ENCODE results near the gene CDH26.
A peak's percentile ranks its signal among the peaks of the same experiment; 100 is the strongest.
"Not testable (repeated sequence)": the region's sequence is repeated elsewhere in the genome, so short reads cannot be mapped to it uniquely, and the experiment has no call there.

CDH26 gene

GRCh38 chr20:59942245-59942644, 16.0 kb upstream of the CDH26 start:
- DNase-seq = no peak

- DNase-seq = no peak
Measured at GRCh38 chr20:59944726-59945125, 13.5 kb upstream of the CDH26 start.

GRCh38 chr20:59945175-59945574, 13.0 kb upstream of the CDH26 start:
- no peak for DNase-seq

- no peak for DNase-seq
Measured at GRCh38 chr20:59945731-59946130, 12.5 kb upstream of the CDH26 start.

GRCh38 chr20:59947376-59947775, 10.8 kb upstream of the CDH26 start:
- DNase-seq = no peak

GRCh38 chr20:59948212-59948611, 10.0 kb upstream of the CDH26 start:
- no peak for DNase-seq

GRCh38 chr20:59948828-59949720, 9.1 kb upstream of the CDH26 start:
- peak; percentile 61 for DNase-seq

- DNase-seq = no peak
Measured at GRCh38 chr20:59949911-59950310, 8.3 kb upstream of the CDH26 start.

- DNase-seq = no peak
Measured at GRCh38 chr20:59954718-59955117, 3.5 kb upstream of the CDH26 start.

- DNase-seq = peak; percentile 45
Measured at GRCh38 chr20:59955131-59955796, 3.0 kb upstream of the CDH26 start.

GRCh38 chr20:59957568-59957967, 655 bp upstream of the CDH26 start:
- not testable (repeated sequence) for DNase-seq

- peak; percentile 19 for DNase-seq
Measured at GRCh38 chr20:59958626-59959025, 403 bp downstream of the CDH26 start.

- no peak for DNase-seq
Measured at GRCh38 chr20:59961423-59961822, 3.2 kb downstream of the CDH26 start.

GRCh38 chr20:59962155-59962554, 3.9 kb downstream of the CDH26 start:
- DNase-seq = no peak

GRCh38 chr20:59966428-59966827, 8.2 kb downstream of the CDH26 start:
- DNase-seq = no peak

GRCh38 chr20:59971428-59971827, 13.2 kb downstream of the CDH26 start:
- DNase-seq = no peak

- DNase-seq = no peak
Measured at GRCh38 chr20:59972037-59972801, 14.0 kb downstream of the CDH26 start.

- no peak for DNase-seq
Measured at GRCh38 chr20:59976156-59976782, 18.0 kb downstream of the CDH26 start.

- DNase-seq = no peak
Measured at GRCh38 chr20:59977086-59977485, 18.9 kb downstream of the CDH26 start.

- no peak for DNase-seq
Measured at GRCh38 chr20:59983076-59983475, 24.9 kb downstream of the CDH26 start.

GRCh38 chr20:59984541-59984940, 26.3 kb downstream of the CDH26 start:
- no peak for DNase-seq

GRCh38 chr20:59985164-59985563, 26.9 kb downstream of the CDH26 start:
- no peak for DNase-seq

- DNase-seq = peak; percentile 17
Measured at GRCh38 chr20:59985864-59986263, 27.6 kb downstream of the CDH26 start.

Measured in NCI-H146 (cell line).